HEK293 (cell line): ENCODE data around the gene DNMT3A.

Experiments
- CTCF ChIA-PET: fragments of 350-600 bp; formaldehyde crosslinking; extraction: SDS; loops from one replicate; lab custom pipeline; 2021; ENCODE audit warnings: antibody characterized with exemption; lab: Yijun Ruan, JAX
- POLR2A ChIA-PET: fragments of 300-600 bp; formaldehyde crosslinking; extraction: SDS; loops from one replicate; lab custom pipeline; 2020; ENCODE audit warnings: antibody characterized with exemption, inconsistent platforms; lab: Yijun Ruan, JAX
- H3K27ac ChIP-seq: fragments of 200-500 bp; sonication (Bioruptor generic); 2 replicates; pipeline ENCODE4 v1.5.1; 2014; ENCODE audit warnings: low read depth, low read length, control low read depth, inconsistent platforms; ENCODE audit errors: extremely low read depth
- H3K36me3 ChIP-seq, 2 experiments: fragments of 200-500 bp in 1 of 2; sonication (Bioruptor generic) in 1 of 2; 1 replicate in 1 of 2; 2 replicates in 1 of 2; pipeline ENCODE4 v1.5.1; 2014 to 2017; ENCODE audit warnings: inconsistent platforms in 2 of 2, low read length in 2 of 2; ENCODE audit not compliant: control insufficient read depth in 2 of 2, insufficient read depth in 1 of 2
- H3K4me1 ChIP-seq: fragments of 200-500 bp; sonication (Bioruptor generic); 2 replicates; pipeline ENCODE4 v1.5.1; 2014; ENCODE audit warnings: mild to moderate bottlenecking, low read length, inconsistent platforms; ENCODE audit not compliant: control insufficient read depth, insufficient read depth
- H3K4me3 ChIP-seq: 2 replicates; pipeline ENCODE4 v1.5.1; 2011; ENCODE audit warnings: low read depth, mild to moderate bottlenecking, control low read depth, low read length, moderate library complexity
- H3K9me3 ChIP-seq: fragments of 200-500 bp; sonication (Bioruptor generic); 2 replicates; pipeline ENCODE4 v1.5.1; 2014; ENCODE audit warnings: low read depth, low read length, inconsistent platforms; ENCODE audit not compliant: control insufficient read depth, insufficient read depth
- EGR2 ChIP-seq: fragments of 450-650 bp; formaldehyde crosslinking; IDR thresholded peaks from 2 replicates; pipeline ENCODE4 v1.5.1; 2016; ENCODE audit warnings: low read depth, missing biosample characterization, missing genetic modification characterization
- FEZF1 ChIP-seq: fragments of 450-650 bp; formaldehyde crosslinking; IDR thresholded peaks from 2 replicates; pipeline ENCODE4 v1.5.1; 2016; ENCODE audit warnings: missing biosample characterization, missing genetic modification characterization
- RBAK ChIP-seq: fragments of 450-650 bp; formaldehyde crosslinking; IDR thresholded peaks from 2 replicates; pipeline ENCODE4 v1.5.1; 2016; ENCODE audit warnings: missing biosample characterization, missing genetic modification characterization
- SALL2 ChIP-seq: fragments of 450-650 bp; formaldehyde crosslinking; IDR thresholded peaks from 2 replicates; pipeline ENCODE4 v1.5.0; 2017; ENCODE audit warnings: missing biosample characterization, mild to moderate bottlenecking, missing genetic modification characterization, borderline replicate concordance
- SP3 ChIP-seq: fragments of 450-650 bp; formaldehyde crosslinking; IDR thresholded peaks from 2 replicates; pipeline ENCODE4 v1.5.1; 2016; ENCODE audit warnings: missing biosample characterization, missing genetic modification characterization
- WT1 ChIP-seq: fragments of 450-650 bp; formaldehyde crosslinking; IDR thresholded peaks from 2 replicates; pipeline ENCODE4 v1.5.1; 2016; ENCODE audit warnings: missing biosample characterization, missing genetic modification characterization
- ZEB2 ChIP-seq: fragments of 450-650 bp; formaldehyde crosslinking; IDR thresholded peaks from 2 replicates; pipeline ENCODE4 v1.5.1; 2016; ENCODE audit warnings: missing biosample characterization, missing genetic modification characterization
- ZFHX2 ChIP-seq: fragments of 450-650 bp; formaldehyde crosslinking; conservative IDR thresholded peaks from 2 replicates; pipeline ENCODE4 v1.5.1; 2016; ENCODE audit warnings: missing biosample characterization, missing genetic modification characterization
- ZNF214 ChIP-seq: fragments of 450-650 bp; formaldehyde crosslinking; IDR thresholded peaks from 2 replicates; pipeline ENCODE4 v1.5.1; 2017; ENCODE audit warnings: missing biosample characterization, mild to moderate bottlenecking, missing genetic modification characterization, borderline replicate concordance
- ZNF311 ChIP-seq: fragments of 450-650 bp; formaldehyde crosslinking; IDR thresholded peaks from 2 replicates; pipeline ENCODE4 v1.5.1; 2017; ENCODE audit warnings: missing biosample characterization, missing genetic modification characterization, borderline replicate concordance
- ZNF37A ChIP-seq: fragments of 450-650 bp; IDR thresholded peaks from 2 replicates; pipeline ENCODE4 v1.5.1; 2018; ENCODE audit warnings: missing biosample characterization, missing genetic modification characterization
- ZNF510 ChIP-seq: fragments of 450-650 bp; formaldehyde crosslinking; IDR thresholded peaks from 2 replicates; pipeline ENCODE4 v1.5.1; 2018; ENCODE audit warnings: mild to moderate bottlenecking, missing genetic modification characterization, missing biosample characterization; ENCODE audit not compliant: insufficient replicate concordance
- ZNF596 ChIP-seq: fragments of 450-650 bp; IDR thresholded peaks from 2 replicates; pipeline ENCODE4 v1.5.0; 2018; ENCODE audit warnings: missing biosample characterization, mild to moderate bottlenecking, missing genetic modification characterization, moderate library complexity
- ZNF658 ChIP-seq: fragments of 450-650 bp; formaldehyde crosslinking; IDR thresholded peaks from 2 replicates; pipeline ENCODE4; 2016; ENCODE audit warnings: missing biosample characterization, missing genetic modification characterization
- ZNF664 ChIP-seq: fragments of 450-650 bp; formaldehyde crosslinking; IDR thresholded peaks from 2 replicates; pipeline ENCODE4 v1.5.1; 2016; ENCODE audit warnings: missing biosample characterization, missing genetic modification characterization
- ZNF768 ChIP-seq: fragments of 450-650 bp; formaldehyde crosslinking; IDR thresholded peaks from 2 replicates; pipeline ENCODE4 v1.5.1; 2018; ENCODE audit warnings: missing biosample characterization, mild to moderate bottlenecking, missing genetic modification characterization
- ZNF776 ChIP-seq: fragments of 450-650 bp; formaldehyde crosslinking; IDR thresholded peaks from 2 replicates; pipeline ENCODE4 v1.5.0; 2017; ENCODE audit warnings: missing biosample characterization, missing genetic modification characterization, borderline replicate concordance
- ZSCAN16 ChIP-seq: fragments of 450-650 bp; formaldehyde crosslinking; IDR thresholded peaks from 2 replicates; pipeline ENCODE4 v1.5.1; 2016; ENCODE audit warnings: missing biosample characterization, missing genetic modification characterization
- ZSCAN18 ChIP-seq: fragments of 450-650 bp; formaldehyde crosslinking; IDR thresholded peaks from 2 replicates; pipeline ENCODE4 v1.5.1; 2016; ENCODE audit warnings: missing biosample characterization, missing genetic modification characterization

The DNMT3A gene

GRCh38 chr2:25323610-25324189 lies 18.0 kb downstream of the DNMT3A start:
- H3K4me1 ChIP-seq: no peaks in the 10 kb centered on the region
- no peak overlapping the region for H3K4me3 ChIP-seq
- H3K9me3 ChIP-seq: no peaks in the 10 kb centered on the region; the same call in 1 of the 2 replicates
- H3K36me3 ChIP-seq: peaks cover 0 to 9% of the 10 kb centered on the region in 2 experiments; a peak in 1 of 3 replicates
- no peak for TF ChIP-seq SALL2 (tag by site-specific recombination)
- ChIA-PET POLR2A (interaction anchor here (1.2 kb wide), 1 partner anchor 9 kb away, joined by 4 read pairs; no protein-coding TSS in a partner anchor), CTCF (interaction anchor here (1.1 to 2.1 kb wide), 2 partner anchors 14 to 39 kb away, joined by 3 to 10 read pairs; no protein-coding TSS in a partner anchor)
- no peak overlapping the region for H3K27ac ChIP-seq

DNA sequence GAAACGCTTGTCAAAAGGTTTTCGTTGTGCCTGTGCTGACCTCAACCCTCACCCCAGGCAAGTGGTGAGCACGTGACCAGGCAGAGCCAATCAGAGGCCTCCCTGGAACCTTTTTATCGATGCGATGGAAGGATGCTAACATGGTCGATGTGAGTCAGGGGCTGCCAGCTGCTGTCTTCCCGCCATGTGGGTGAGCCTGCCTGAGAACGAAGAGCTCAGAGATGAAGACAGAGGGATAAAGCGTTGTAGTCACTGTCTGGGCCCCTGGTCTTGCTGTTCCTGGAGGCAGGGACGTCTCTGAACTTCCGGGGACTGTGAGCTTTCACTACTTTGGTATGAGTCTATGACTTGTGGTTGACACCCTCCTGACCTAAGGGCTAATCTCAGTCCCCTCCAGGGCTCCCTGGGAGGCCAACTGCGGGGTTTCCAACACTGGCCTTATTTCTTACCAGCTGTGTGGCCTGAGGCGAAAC lies 18.6 kb downstream of the DNMT3A start:
- CTCF ChIA-PET: interaction anchor here (0.6 to 2.1 kb wide), 3 partner anchors 12 to 39 kb away, joined by 3 to 10 read pairs (median 4); no protein-coding TSS in a partner anchor
- Histone ChIP-seq H3K4me1 (no peaks in the 10 kb centered on the region), H3K4me3 (no peak overlapping the region), H3K36me3 (peaks cover 0 to 9% of the 10 kb centered on the region in 2 experiments; a peak in 1 of 3 replicates), H3K9me3 (no peaks in the 10 kb centered on the region; the same call in 1 of the 2 replicates), H3K27ac (no peak overlapping the region)
- POLR2A ChIA-PET: interaction anchor here (0.7 to 1.2 kb wide), 2 partner anchors 8 to 75 kb away, joined by 3 to 4 read pairs; no protein-coding TSS in a partner anchor
- TF ChIP-seq ZNF596 (tag by site-specific recombination): no peak
- TF ChIP-seq ZNF658 (tag by site-specific recombination): no peak
- TF ChIP-seq ZNF311: no peak

DNA sequence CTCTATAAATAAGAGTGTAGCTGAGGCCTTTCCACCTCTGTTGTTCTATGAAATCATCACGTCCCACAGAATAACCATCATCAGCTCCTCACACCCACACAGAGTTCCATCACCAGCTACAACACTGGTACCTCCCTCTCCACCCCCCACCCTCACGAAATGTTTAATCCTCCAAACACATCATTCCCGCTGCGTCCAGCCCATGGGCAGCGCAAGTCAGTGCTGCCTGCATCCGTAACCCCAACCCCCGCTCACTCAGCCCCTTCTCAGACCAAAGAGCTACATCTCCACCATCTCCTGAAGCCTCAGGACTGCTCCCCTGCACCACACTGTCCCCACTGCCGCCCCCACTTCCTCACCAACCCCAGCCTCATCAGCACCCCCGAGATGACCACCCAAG lies 19.4 kb downstream of the DNMT3A start:
- no peak overlapping the region for H3K4me3 ChIP-seq
- H3K9me3 ChIP-seq: no peaks in the 10 kb centered on the region; the same call in 1 of the 2 replicates
- TF ChIP-seq ZFHX2 (peak; percentile 86), EGR2 (tag by site-specific recombination) (peak; percentile 87), ZNF664 (tag by site-specific recombination) (no peak)
- ChIA-PET CTCF (interaction anchor here (0.6 to 2.1 kb wide), 5 partner anchors 13 to 779 kb away, joined by 3 to 10 read pairs (median 4); no protein-coding TSS in a partner anchor), POLR2A (interaction anchor here (0.7 kb wide), 1 partner anchor 76 kb away, joined by 3 read pairs; no protein-coding TSS in a partner anchor)
- peaks cover 0 to 7% of the 10 kb centered on the region in 2 experiments; a peak in 1 of 3 replicates for H3K36me3 ChIP-seq
- no peak overlapping the region for H3K27ac ChIP-seq
- no peaks in the 10 kb centered on the region for H3K4me1 ChIP-seq

DNA sequence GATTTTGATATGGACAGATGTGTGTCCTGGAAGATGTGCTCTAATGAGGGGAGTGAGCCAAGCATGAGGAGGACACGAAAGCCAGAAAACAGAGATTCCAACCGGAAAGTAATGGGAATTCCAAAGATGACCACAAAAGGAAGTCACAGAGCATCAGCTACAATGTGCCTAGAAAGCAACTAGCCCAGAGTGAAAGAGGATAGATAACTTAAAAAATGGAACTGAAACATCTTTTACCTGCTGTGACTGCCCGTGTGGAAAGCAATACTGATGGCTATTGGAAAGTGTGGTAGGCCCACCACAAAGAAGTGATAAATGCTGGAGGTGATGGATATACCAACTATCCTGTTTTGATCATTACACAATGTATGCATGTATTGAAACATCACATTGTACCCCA lies 21.6 kb downstream of the DNMT3A start:
- no peak overlapping the region for H3K27ac ChIP-seq
- H3K36me3 ChIP-seq: no peaks in the 10 kb centered on the region
- POLR2A ChIA-PET: no interaction called here
- H3K4me3 ChIP-seq: no peak overlapping the region
- H3K4me1 ChIP-seq: no peaks in the 10 kb centered on the region
- CTCF ChIA-PET: no interaction called here
- H3K9me3 ChIP-seq: no peaks in the 10 kb centered on the region
- TF ChIP-seq ZNF768 (tag by site-specific recombination) (no peak), ZNF510 (tag by site-specific recombination) (no peak), ZEB2 (no peak), ZSCAN18 (tag by site-specific recombination) (no peak), SP3 (no peak), RBAK (tag by site-specific recombination) (no peak), FEZF1 (tag by site-specific recombination) (no peak), ZNF214 (tag by site-specific recombination) (no peak), ZNF776 (tag by site-specific recombination) (no peak), WT1 (tag by site-specific recombination) (no peak), ZSCAN16 (no peak), ZNF37A (no peak)
- TF ChIP-seq, all 188 proteins: peak for 0
